NB4 (cell line): Measurements from ENCODE around the gene PPP2R5D.

Experiments used
- MYC ChIP-seq: IDR thresholded peaks from 2 replicates; pipeline ENCODE4 v1.6.1; 2011; ENCODE audit warnings: low read depth, low read length
- POLR2A ChIP-seq: IDR thresholded peaks from 2 replicates; pipeline ENCODE4 v1.6.1; 2011; ENCODE audit warnings: mild to moderate bottlenecking; ENCODE audit not compliant: insufficient read length; ENCODE audit errors: extremely low read depth
- TF ChIP-seq, protein P1 (sequence below): IDR thresholded peaks from one replicate; pipeline ENCODE4 v1.5.1; 2012; ENCODE audit warnings: low read depth, low read length
- TF ChIP-seq, protein P2 (sequence below): IDR thresholded peaks from 2 replicates; pipeline ENCODE4 v1.6.1; 2011; ENCODE audit warnings: low read depth, low read length

DNA sequence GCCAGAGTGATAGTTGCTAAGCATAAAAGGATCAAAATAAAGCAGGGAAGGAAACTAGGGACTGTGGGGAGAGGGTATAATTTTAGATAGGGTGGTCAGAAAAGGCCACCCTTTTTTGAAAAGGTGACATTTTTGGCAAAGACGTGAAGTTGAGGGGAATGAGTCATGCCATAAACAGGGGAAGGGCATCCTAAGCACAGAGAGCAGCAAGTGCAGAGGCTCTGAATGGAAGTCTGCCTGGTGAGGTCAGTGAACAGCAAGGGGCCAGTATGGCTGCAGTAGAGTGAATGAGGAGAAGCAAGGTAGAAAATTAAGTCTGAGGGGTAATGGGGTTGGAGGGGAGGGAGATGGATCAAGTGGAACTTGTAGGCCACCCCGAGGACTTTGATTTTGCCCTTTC is 77.5 kb downstream of the PPP2R5D start:
- TF ChIP-seq POLR2A (no peak), MYC (no peak)
- TF ChIP-seq, protein P1, sequence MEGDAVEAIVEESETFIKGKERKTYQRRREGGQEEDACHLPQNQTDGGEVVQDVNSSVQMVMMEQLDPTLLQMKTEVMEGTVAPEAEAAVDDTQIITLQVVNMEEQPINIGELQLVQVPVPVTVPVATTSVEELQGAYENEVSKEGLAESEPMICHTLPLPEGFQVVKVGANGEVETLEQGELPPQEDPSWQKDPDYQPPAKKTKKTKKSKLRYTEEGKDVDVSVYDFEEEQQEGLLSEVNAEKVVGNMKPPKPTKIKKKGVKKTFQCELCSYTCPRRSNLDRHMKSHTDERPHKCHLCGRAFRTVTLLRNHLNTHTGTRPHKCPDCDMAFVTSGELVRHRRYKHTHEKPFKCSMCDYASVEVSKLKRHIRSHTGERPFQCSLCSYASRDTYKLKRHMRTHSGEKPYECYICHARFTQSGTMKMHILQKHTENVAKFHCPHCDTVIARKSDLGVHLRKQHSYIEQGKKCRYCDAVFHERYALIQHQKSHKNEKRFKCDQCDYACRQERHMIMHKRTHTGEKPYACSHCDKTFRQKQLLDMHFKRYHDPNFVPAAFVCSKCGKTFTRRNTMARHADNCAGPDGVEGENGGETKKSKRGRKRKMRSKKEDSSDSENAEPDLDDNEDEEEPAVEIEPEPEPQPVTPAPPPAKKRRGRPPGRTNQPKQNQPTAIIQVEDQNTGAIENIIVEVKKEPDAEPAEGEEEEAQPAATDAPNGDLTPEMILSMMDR, result no peak
- TF ChIP-seq, protein P2, sequence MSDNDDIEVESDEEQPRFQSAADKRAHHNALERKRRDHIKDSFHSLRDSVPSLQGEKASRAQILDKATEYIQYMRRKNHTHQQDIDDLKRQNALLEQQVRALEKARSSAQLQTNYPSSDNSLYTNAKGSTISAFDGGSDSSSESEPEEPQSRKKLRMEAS, result no peak
